ENCODE data around the gene MKNK2.

The MKNK2 gene

GRCh38 chr19:2050991-2051772 is at the start of gene MKNK2:
Gene MKNK2 (minus strand): TSS chr19:2051244. CDS start chr19:2050851, 393 bp downstream.
- DNase-seq (ENCODE audit: extremely low read depth, low read depth) = no peak
- peak within 1 kb of the TSS; percentile 69 for H3K4me3 ChIP-seq (replicated peaks; ENCODE audit: low read depth, low read length)

GRCh38 chr19:2100719-2101061 is 49.6 kb upstream of the MKNK2 start:
- no peak for DNase-seq (ENCODE audit: extremely low read depth, low read depth)
- TF ChIP-seq CTCF (IDR thresholded peaks at IDR 0.05; ENCODE audit: low read depth, low read length, missing control alignments) = no peak
- H3K4me3 ChIP-seq (replicated peaks; ENCODE audit: low read depth, low read length) = no peak overlapping the region

More at GRCh38 chr19:2050991-2051772, at the start of gene MKNK2:
- TF ChIP-seq CTCF (IDR thresholded peaks at IDR 0.05; ENCODE audit: low read depth, low read length, missing control alignments) = peak; percentile 58

- DNase-seq (ENCODE audit: extremely low read depth, low read depth) = no peak
- H3K4me3 ChIP-seq (replicated peaks; ENCODE audit: low read depth, low read length) = no peak overlapping the region
- no peak for TF ChIP-seq CTCF (IDR thresholded peaks at IDR 0.05; ENCODE audit: low read depth, low read length, missing control alignments)
These were observed 49.1 kb upstream of the MKNK2 start for GRCh38 chr19:2099937-2100718.

GRCh38 chr19:2099054-2099501 is 48.0 kb upstream of the MKNK2 start:
- no peak for TF ChIP-seq CTCF (IDR thresholded peaks at IDR 0.05; ENCODE audit: low read depth, low read length, missing control alignments)
- DNase-seq (ENCODE audit: extremely low read depth, low read depth) = no peak

GRCh38 chr19:2097886-2098327 is 46.9 kb upstream of the MKNK2 start:
- no peak for DNase-seq (ENCODE audit: extremely low read depth, low read depth)
- TF ChIP-seq CTCF (IDR thresholded peaks at IDR 0.05; ENCODE audit: low read depth, low read length, missing control alignments) = no peak
- H3K4me3 ChIP-seq (replicated peaks; ENCODE audit: low read depth, low read length) = no peak overlapping the region

More at GRCh38 chr19:2099054-2099501, 48.0 kb upstream of the MKNK2 start:
- H3K4me3 ChIP-seq (replicated peaks; ENCODE audit: low read depth, low read length) = no peak overlapping the region

- no peak for TF ChIP-seq CTCF (IDR thresholded peaks at IDR 0.05; ENCODE audit: low read depth, low read length, missing control alignments)
- DNase-seq (ENCODE audit: extremely low read depth, low read depth) = no peak
- peak overlapping the region; percentile 40 for H3K4me3 ChIP-seq (replicated peaks; ENCODE audit: low read depth, low read length)
These were observed 46.3 kb upstream of the MKNK2 start for GRCh38 chr19:2097203-2097885.

Measured in HFF-Myc (cell line).